ENCODE results near the gene FKBP10.

DNA sequence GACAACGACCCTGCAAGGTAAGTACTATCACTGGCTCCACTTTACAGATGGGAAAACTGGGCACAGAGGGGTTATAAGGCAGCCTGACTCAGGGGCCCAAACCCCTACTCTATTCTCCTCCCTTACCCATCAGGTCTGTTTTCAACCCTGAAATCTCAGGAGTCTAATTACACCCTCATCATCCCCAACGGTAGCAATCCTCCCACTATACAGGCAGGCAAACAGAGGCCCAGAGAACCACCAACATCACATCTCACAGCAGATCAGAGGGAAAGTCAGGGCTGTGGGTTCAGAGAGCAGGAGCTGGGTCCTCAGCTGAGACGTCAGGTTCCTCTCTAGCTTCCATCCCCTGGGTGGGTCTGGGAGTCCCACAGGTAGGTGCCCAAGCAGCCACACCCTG, 42.8 kb upstream of the FKBP10 start:
- TF ChIP-seq, protein P1, sequence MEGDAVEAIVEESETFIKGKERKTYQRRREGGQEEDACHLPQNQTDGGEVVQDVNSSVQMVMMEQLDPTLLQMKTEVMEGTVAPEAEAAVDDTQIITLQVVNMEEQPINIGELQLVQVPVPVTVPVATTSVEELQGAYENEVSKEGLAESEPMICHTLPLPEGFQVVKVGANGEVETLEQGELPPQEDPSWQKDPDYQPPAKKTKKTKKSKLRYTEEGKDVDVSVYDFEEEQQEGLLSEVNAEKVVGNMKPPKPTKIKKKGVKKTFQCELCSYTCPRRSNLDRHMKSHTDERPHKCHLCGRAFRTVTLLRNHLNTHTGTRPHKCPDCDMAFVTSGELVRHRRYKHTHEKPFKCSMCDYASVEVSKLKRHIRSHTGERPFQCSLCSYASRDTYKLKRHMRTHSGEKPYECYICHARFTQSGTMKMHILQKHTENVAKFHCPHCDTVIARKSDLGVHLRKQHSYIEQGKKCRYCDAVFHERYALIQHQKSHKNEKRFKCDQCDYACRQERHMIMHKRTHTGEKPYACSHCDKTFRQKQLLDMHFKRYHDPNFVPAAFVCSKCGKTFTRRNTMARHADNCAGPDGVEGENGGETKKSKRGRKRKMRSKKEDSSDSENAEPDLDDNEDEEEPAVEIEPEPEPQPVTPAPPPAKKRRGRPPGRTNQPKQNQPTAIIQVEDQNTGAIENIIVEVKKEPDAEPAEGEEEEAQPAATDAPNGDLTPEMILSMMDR (conservative IDR thresholded peaks at IDR 0.05): no peak
- TF ChIP-seq EZH2 (IDR thresholded peaks at IDR 0.05; ENCODE audit: low read depth): no peak
